Choroid plexus epithelial cell (primary cell): ENCODE results near the gene VPS33A.
A peak's percentile ranks its signal among the peaks of the same experiment; 100 is the strongest.

ENCODE experiments used
- DNase-seq: peaks from one replicate; pipeline ENCODE4 v3.0.0-alpha.2; 2010; ENCODE audit warnings: low read depth
- H3K4me3 ChIP-seq: 2 replicates; pipeline ENCODE4 v1.5.1; 2011; ENCODE audit warnings: low read depth, mild to moderate bottlenecking, control low read depth, low read length, moderate library complexity
- CTCF ChIP-seq: conservative IDR thresholded peaks from 2 replicates; pipeline ENCODE4 v1.5.1; 2011; ENCODE audit warnings: low read depth, mild to moderate bottlenecking, control low read depth, inconsistent platforms, low read length, moderate library complexity

The VPS33A gene

DNA sequence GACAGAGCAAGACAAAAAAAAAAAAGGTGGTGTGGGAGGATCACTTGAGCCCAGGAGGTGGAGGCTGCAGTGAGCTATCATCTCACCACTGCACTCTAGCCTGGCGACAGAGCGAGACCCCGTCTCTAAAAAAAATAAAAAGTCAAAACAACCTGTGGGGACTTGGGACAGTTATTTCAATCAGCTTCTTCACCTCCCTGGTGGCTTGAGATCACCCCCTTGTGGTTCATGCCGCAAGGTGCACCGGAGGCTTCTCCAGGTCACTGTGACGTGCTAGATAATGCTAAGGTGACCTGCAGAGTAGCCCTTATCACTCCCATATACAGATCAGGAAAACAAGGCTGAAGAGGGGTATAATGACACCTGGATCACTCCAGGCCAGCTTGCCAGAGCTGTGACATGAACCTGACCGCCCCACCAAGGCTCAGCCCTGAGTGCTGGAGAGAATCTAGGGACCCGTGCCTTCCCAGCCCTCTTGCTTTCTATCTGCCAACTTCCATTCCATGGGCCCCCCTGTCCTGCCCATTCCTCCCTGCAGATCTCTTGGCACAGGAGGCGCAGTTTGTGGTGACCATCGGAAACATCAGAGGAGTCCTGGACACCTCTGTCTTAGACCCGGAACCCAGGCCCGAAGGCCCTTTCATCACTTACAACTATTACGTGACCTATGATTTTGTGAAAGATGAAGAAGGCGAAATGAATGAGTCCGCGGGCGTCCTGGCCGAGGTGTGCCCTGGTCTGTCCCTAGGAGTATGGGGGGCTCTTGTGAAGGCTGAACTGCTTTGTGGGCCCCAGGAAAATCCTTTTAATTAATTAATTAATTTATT lies 75.2 kb downstream of the VPS33A start:
- H3K4me3 ChIP-seq = no peak overlapping the region
- DNase-seq = peak; percentile 73
- TF ChIP-seq CTCF = peak; percentile 91

- no peak for TF ChIP-seq CTCF
- no peak for DNase-seq
- H3K4me3 ChIP-seq = no peak overlapping the region
These were observed 76.4 kb downstream of the VPS33A start for GRCh38 chr12:122189626-122190475.

GRCh38 chr12:122187466-122187865 lies 78.8 kb downstream of the VPS33A start:
- H3K4me3 ChIP-seq = no peak overlapping the region
- no peak for DNase-seq
- no peak for TF ChIP-seq CTCF

- no peak overlapping the region for H3K4me3 ChIP-seq
- DNase-seq = no peak
- no peak for TF ChIP-seq CTCF
These were observed 80.7 kb downstream of the VPS33A start for GRCh38 chr12:122185494-122186082.

- no peak for DNase-seq
- H3K4me3 ChIP-seq = no peak overlapping the region
- TF ChIP-seq CTCF = no peak
These were observed 81.2 kb downstream of the VPS33A start for GRCh38 chr12:122185079-122185478.

- DNase-seq = no peak
- H3K4me3 ChIP-seq = no peak overlapping the region
- no peak for TF ChIP-seq CTCF
These were observed 81.8 kb downstream of the VPS33A start for GRCh38 chr12:122184517-122184916.
